Neural progenitor cell (in vitro differentiated cells): ENCODE results near the gene CDCA8.
A peak's percentile ranks its signal among the peaks of the same experiment; 100 is the strongest.

Source experiments
- CTCF ChIP-seq: fragments of 200-600 bp; sonication (generic); IDR thresholded peaks from 2 replicates; pipeline ENCODE4 v1.5.1; 2017; ENCODE audit warnings: antibody characterized with exemption, mild to moderate bottlenecking
- EZH2 ChIP-seq: fragments of 200-600 bp; sonication (generic); IDR thresholded peaks from 2 replicates; pipeline ENCODE4 v1.6.1; 2017; ENCODE audit warnings: antibody characterized with exemption, mild to moderate bottlenecking, moderate library complexity
- EZH2phosphoT487 ChIP-seq: fragments of 200-600 bp; sonication (generic); IDR thresholded peaks from 2 replicates; pipeline ENCODE4 v1.6.1; 2017; ENCODE audit warnings: antibody characterized with exemption

- peak; percentile 99 for TF ChIP-seq CTCF
- no peak for TF ChIP-seq EZH2
- TF ChIP-seq EZH2phosphoT487: no peak
These were observed 9.9 kb upstream of the CDCA8 start for GRCh38 chr1:37682334-37682987.
